ENCODE data around the gene NFIX.

DNA sequence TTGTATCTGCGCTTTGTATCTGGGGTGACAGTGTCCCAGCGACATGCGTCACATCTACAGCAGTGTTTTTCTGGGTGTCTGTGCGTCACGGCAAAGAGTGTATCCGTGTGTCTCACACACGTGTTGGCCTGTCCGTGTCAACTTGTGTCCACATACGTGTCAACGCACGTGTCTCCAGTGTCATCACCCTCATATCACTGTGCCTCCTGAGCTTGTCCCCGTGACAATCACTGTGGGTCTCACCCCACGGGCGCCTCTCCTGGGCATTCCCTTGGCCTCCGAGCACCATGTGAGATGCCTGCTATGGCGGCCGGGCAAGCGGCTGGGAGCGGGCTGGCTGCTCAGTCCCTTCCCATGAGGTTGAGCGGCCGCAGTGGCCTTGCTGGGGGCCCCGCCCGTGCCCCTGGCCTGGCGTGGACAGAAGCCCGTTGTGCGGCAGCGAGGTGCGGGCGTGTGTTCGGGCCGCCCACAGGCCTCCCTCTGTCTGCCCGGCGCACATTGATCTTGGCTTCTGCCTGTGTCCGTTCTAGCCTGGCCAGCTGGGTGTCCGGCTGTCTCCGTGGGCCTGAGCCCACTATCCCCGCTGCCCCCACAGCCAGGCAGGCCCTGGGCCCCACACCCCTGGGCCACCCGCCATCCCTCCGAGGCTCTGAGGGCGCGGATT is 6.4 kb downstream of the NFIX start:
- TF ChIP-seq, protein P1, sequence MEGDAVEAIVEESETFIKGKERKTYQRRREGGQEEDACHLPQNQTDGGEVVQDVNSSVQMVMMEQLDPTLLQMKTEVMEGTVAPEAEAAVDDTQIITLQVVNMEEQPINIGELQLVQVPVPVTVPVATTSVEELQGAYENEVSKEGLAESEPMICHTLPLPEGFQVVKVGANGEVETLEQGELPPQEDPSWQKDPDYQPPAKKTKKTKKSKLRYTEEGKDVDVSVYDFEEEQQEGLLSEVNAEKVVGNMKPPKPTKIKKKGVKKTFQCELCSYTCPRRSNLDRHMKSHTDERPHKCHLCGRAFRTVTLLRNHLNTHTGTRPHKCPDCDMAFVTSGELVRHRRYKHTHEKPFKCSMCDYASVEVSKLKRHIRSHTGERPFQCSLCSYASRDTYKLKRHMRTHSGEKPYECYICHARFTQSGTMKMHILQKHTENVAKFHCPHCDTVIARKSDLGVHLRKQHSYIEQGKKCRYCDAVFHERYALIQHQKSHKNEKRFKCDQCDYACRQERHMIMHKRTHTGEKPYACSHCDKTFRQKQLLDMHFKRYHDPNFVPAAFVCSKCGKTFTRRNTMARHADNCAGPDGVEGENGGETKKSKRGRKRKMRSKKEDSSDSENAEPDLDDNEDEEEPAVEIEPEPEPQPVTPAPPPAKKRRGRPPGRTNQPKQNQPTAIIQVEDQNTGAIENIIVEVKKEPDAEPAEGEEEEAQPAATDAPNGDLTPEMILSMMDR (optimal IDR thresholded peaks at IDR 0.05 in 1 of 3, IDR thresholded peaks at IDR 0.05 in 1 of 3, conservative IDR thresholded peaks at IDR 0.05 in 1 of 3; ENCODE audit: extremely low read depth in 1 of 3, insufficient read depth in 2 of 3, low read length in 3 of 3), result no peak
- TF ChIP-seq EZH2 (IDR thresholded peaks at IDR 0.05; ENCODE audit: low read length), result no peak
